Measurements from ENCODE around the gene PDGFRB.
"Not testable (repeated sequence)": the region's sequence is repeated elsewhere in the genome, so short reads cannot be mapped to it uniquely, and the experiment has no call there.

Gene PDGFRB

GRCh38 chr5:150084754-150085153 is 70.9 kb downstream of the PDGFRB start:
- not testable (repeated sequence) for DNase-seq (ENCODE audit: low read depth in 1 of 2, low spot score in 1 of 2); H3K27ac ChIP-seq (replicated peaks); H3K4me3 ChIP-seq (replicated peaks; ENCODE audit: insufficient read depth, low read length); H3K27me3 ChIP-seq (ENCODE audit: insufficient read depth, poor library complexity, severe bottlenecking)

GRCh38 chr5:150082889-150083288 is 72.8 kb downstream of the PDGFRB start:
- no peak overlapping the region for H3K27ac ChIP-seq (replicated peaks)
- DNase-seq (ENCODE audit: low read depth in 1 of 2, low spot score in 1 of 2): peak in 1 of 2 experiments; percentile 36
- TF ChIP-seq POLR2AphosphoS5 (IDR thresholded peaks at IDR 0.05; ENCODE audit: low read depth) (no peak), SPI1 (IDR thresholded peaks at IDR 0.05; ENCODE audit: borderline replicate concordance, low read depth) (peak; percentile 77; the same call in 1 of the 2 replicates)
- no peaks in the 10 kb centered on the region for H3K27me3 ChIP-seq (ENCODE audit: insufficient read depth, poor library complexity, severe bottlenecking)
- no peak overlapping the region for H3K4me3 ChIP-seq (replicated peaks; ENCODE audit: insufficient read depth, low read length)

- TF ChIP-seq SPI1 (IDR thresholded peaks at IDR 0.05; ENCODE audit: borderline replicate concordance, low read depth) (no peak), POLR2AphosphoS5 (IDR thresholded peaks at IDR 0.05; ENCODE audit: low read depth) (no peak)
- Histone ChIP-seq H3K27me3 (ENCODE audit: insufficient read depth, poor library complexity, severe bottlenecking) (no peaks in the 10 kb centered on the region), H3K27ac (replicated peaks) (no peak overlapping the region), H3K4me3 (replicated peaks; ENCODE audit: insufficient read depth, low read length) (no peak overlapping the region)
- no peak for DNase-seq (ENCODE audit: low read depth in 1 of 2, low spot score in 1 of 2)
These were observed 73.3 kb downstream of the PDGFRB start for GRCh38 chr5:150082374-150082773.

- Histone ChIP-seq H3K27me3 (ENCODE audit: insufficient read depth, poor library complexity, severe bottlenecking) (no peaks in the 10 kb centered on the region), H3K27ac (replicated peaks) (no peak overlapping the region), H3K4me3 (replicated peaks; ENCODE audit: insufficient read depth, low read length) (no peak overlapping the region)
- no peak for TF ChIP-seq GABPA (IDR thresholded peaks at IDR 0.05; ENCODE audit: low read depth)
- TF ChIP-seq POLR2AphosphoS5 (IDR thresholded peaks at IDR 0.05; ENCODE audit: low read depth): peak; percentile 95
- peak; percentile 75; the same call in 1 of the 2 replicates for TF ChIP-seq SPI1 (IDR thresholded peaks at IDR 0.05; ENCODE audit: borderline replicate concordance, low read depth)
- peak; percentile 70 for DNase-seq (ENCODE audit: low read depth in 1 of 2, low spot score in 1 of 2)
These were observed 73.9 kb downstream of the PDGFRB start for GRCh38 chr5:150081541-150082283.

- no peaks in the 10 kb centered on the region for H3K27me3 ChIP-seq (ENCODE audit: insufficient read depth, poor library complexity, severe bottlenecking)
- H3K4me3 ChIP-seq (replicated peaks; ENCODE audit: insufficient read depth, low read length): no peak overlapping the region
- H3K27ac ChIP-seq (replicated peaks): no peak overlapping the region
- TF ChIP-seq GABPA (IDR thresholded peaks at IDR 0.05; ENCODE audit: low read depth) (no peak), SPI1 (IDR thresholded peaks at IDR 0.05; ENCODE audit: borderline replicate concordance, low read depth) (no peak), POLR2AphosphoS5 (IDR thresholded peaks at IDR 0.05; ENCODE audit: low read depth) (no peak), REST (IDR thresholded peaks at IDR 0.05; ENCODE audit: insufficient replicate concordance, low read depth) (no peak), CTCF (IDR thresholded peaks at IDR 0.05; ENCODE audit: insufficient read depth, low read length) (no peak)
- DNase-seq (ENCODE audit: low read depth in 1 of 2, low spot score in 1 of 2): no peak
These were observed 74.8 kb downstream of the PDGFRB start for GRCh38 chr5:150080696-150081435.

- DNase-seq (ENCODE audit: low read depth in 1 of 2, low spot score in 1 of 2): no peak
- Histone ChIP-seq H3K27me3 (ENCODE audit: insufficient read depth, poor library complexity, severe bottlenecking) (no peaks in the 10 kb centered on the region), H3K27ac (replicated peaks) (no peak overlapping the region), H3K4me3 (replicated peaks; ENCODE audit: insufficient read depth, low read length) (no peak overlapping the region)
- TF ChIP-seq SPI1 (IDR thresholded peaks at IDR 0.05; ENCODE audit: borderline replicate concordance, low read depth): no peak
- no peak for TF ChIP-seq GABPA (IDR thresholded peaks at IDR 0.05; ENCODE audit: low read depth)
- no peak for TF ChIP-seq CTCF (IDR thresholded peaks at IDR 0.05; ENCODE audit: insufficient read depth, low read length)
- TF ChIP-seq POLR2AphosphoS5 (IDR thresholded peaks at IDR 0.05; ENCODE audit: low read depth): no peak
- no peak for TF ChIP-seq REST (IDR thresholded peaks at IDR 0.05; ENCODE audit: insufficient replicate concordance, low read depth)
These were observed 75.7 kb downstream of the PDGFRB start for GRCh38 chr5:150079909-150080461.

Data from HL-60 (cell line).